H1 (cell line): ENCODE results near the gene UCKL1. TPM values are rescaled to one million over a fixed set of nuclear protein-coding genes. Genes with fewer than 3 reads are reported as not detected.

Experiments used
- CTCF ChIA-PET: fragments of 300-600 bp; sonication (Branson Sonifier 250); formaldehyde crosslinking; loops from one replicate; lab custom pipeline; 2021; ENCODE audit not compliant: partially characterized antibody; lab: Charles Lee
- POLR2A ChIA-PET: fragments of 300-600 bp; sonication (Branson Sonifier 250); formaldehyde crosslinking; loops from one replicate; lab custom pipeline; 2021; ENCODE audit warnings: inconsistent platforms; ENCODE audit not compliant: partially characterized antibody; lab: Charles Lee
- DNase-seq, 2 experiments: peaks; one replicate each; pipeline versions ENCODE4 v3.0.0 to v3.0.0-alpha.2; 2010 to 2022; ENCODE audit warnings: low spot score in 2 of 2, low read depth in 1 of 2, mixed read lengths in 1 of 2
- FAIRE-seq: peaks from 2 replicates; lab custom pipeline; 2011; peaks lifted over from hg19 to GRCh38; lab: Jason Lieb, UNC
- H2AFZ ChIP-seq: 2 replicates; pipeline ENCODE4 v1.8.1; 2012; ENCODE audit warnings: low read length, inconsistent platforms
- H2AK5ac ChIP-seq: 2 replicates; pipeline ENCODE4 v1.6.1; 2013; ENCODE audit warnings: low read depth, low read length
- H2BK120ac ChIP-seq: replicated peaks from 2 replicates; pipeline ENCODE3; 2013; ENCODE audit warnings: low read depth, low read length, inconsistent platforms
- H2BK12ac ChIP-seq: 2 replicates; pipeline ENCODE4 v1.6.1; 2013; ENCODE audit warnings: low read depth, low read length
- H2BK15ac ChIP-seq: 2 replicates; pipeline ENCODE4 v1.6.1; 2013; ENCODE audit warnings: low read length
- H2BK20ac ChIP-seq: 2 replicates; pipeline ENCODE4 v1.6.1; 2013; ENCODE audit warnings: low read length
- H2BK5ac ChIP-seq: 2 replicates; pipeline ENCODE4 v1.6.1; 2013; ENCODE audit warnings: low read depth, low read length
- H3K14ac ChIP-seq: 2 replicates; pipeline ENCODE4 v1.6.1; 2013; ENCODE audit warnings: inconsistent platforms; ENCODE audit not compliant: insufficient read length
- H3K18ac ChIP-seq: 2 replicates; pipeline ENCODE4 v1.6.1; 2013; ENCODE audit warnings: low read length; ENCODE audit errors: extremely low read depth
- H3K23ac ChIP-seq: 2 replicates; pipeline ENCODE4 v1.6.1; 2013; ENCODE audit warnings: inconsistent platforms; ENCODE audit not compliant: insufficient read length
- H3K23me2 ChIP-seq: 2 replicates; pipeline ENCODE4 v1.6.1; 2013; ENCODE audit warnings: low read depth, low read length
- H3K27ac ChIP-seq: 2 replicates; pipeline ENCODE4 v1.6.1; 2011; ENCODE audit warnings: low read depth, low read length, inconsistent platforms
- H3K27me3 ChIP-seq, 4 experiments: replicated peaks in 1 of 4; 1 replicate in 1 of 4; 2 replicates in 3 of 4; pipeline versions ENCODE4 v1.6.1 to v1.8.1; 2011 to 2013; ENCODE audit warnings: low read length in 3 of 4, mild to moderate bottlenecking in 3 of 4, inconsistent platforms in 2 of 4, mixed read lengths in 2 of 4, moderate library complexity in 1 of 4; ENCODE audit not compliant: control insufficient read depth in 3 of 4, insufficient read depth in 3 of 4; ENCODE audit errors: extremely low read depth in 1 of 4
- H3K36me3 ChIP-seq, 4 experiments: 2 replicates each; pipeline versions ENCODE4 v1.6.1 to v1.8.1; 2011 to 2013; ENCODE audit warnings: mild to moderate bottlenecking in 4 of 4, low read length in 3 of 4, moderate library complexity in 2 of 4, control low read depth in 1 of 4, inconsistent platforms in 1 of 4; ENCODE audit not compliant: insufficient read depth in 4 of 4, control insufficient read depth in 2 of 4
- H3K4ac ChIP-seq: replicated peaks from 2 replicates; pipeline ENCODE3; 2013; ENCODE audit warnings: low read length, low read depth, mixed read lengths, inconsistent platforms; ENCODE audit not compliant: insufficient read length
- H3K4me1 ChIP-seq, 4 experiments: replicated peaks in 1 of 4; 1 replicate in 1 of 4; 2 replicates in 3 of 4; pipeline versions ENCODE4 v1.6.1 to v1.8.1; 2011 to 2013; ENCODE audit warnings: low read length in 3 of 4, inconsistent platforms in 2 of 4, mixed read lengths in 1 of 4; ENCODE audit not compliant: insufficient read depth in 4 of 4, control insufficient read depth in 3 of 4
- H3K4me2 ChIP-seq, 2 experiments: 2 replicates each; pipeline versions ENCODE4 v1.6.1 to v1.8.1; 2011 to 2013; ENCODE audit warnings: low read depth in 2 of 2, low read length in 2 of 2, control low read depth in 1 of 2, inconsistent platforms in 1 of 2, mild to moderate bottlenecking in 1 of 2; ENCODE audit not compliant: insufficient read depth in 1 of 2
- H3K4me3 ChIP-seq, 4 experiments: fragments of 200-600, 300-600 bp in 1 of 4; sonication (generic), shearing (Covaris generic), sonication (Bioruptor Twin) in 1 of 4; 2 replicates each; pipeline versions ENCODE4 v1.5.1 to v1.8.1; 2011 to 2016; ENCODE audit warnings: low read length in 4 of 4, low read depth in 3 of 4, control low read depth in 2 of 4, inconsistent platforms in 2 of 4, mild to moderate bottlenecking in 2 of 4, mixed read lengths in 1 of 4, moderate library complexity in 1 of 4; ENCODE audit not compliant: insufficient read depth in 2 of 4; ENCODE audit errors: extremely low read depth in 1 of 4
- H3K56ac ChIP-seq: replicated peaks from 2 replicates; pipeline ENCODE3; 2013; ENCODE audit warnings: low read depth, mild to moderate bottlenecking, mixed read lengths, low read length, inconsistent platforms; ENCODE audit not compliant: insufficient read length
- H3K79me1 ChIP-seq: 2 replicates; pipeline ENCODE4 v1.6.1; 2013; ENCODE audit warnings: low read depth, low read length, control low read depth
- H3K79me2 ChIP-seq, 2 experiments: 2 replicates each; pipeline versions ENCODE4 v1.6.1 to v1.8.1; 2012 to 2013; ENCODE audit warnings: low read length in 2 of 2, mild to moderate bottlenecking in 2 of 2, inconsistent platforms in 1 of 2; ENCODE audit not compliant: insufficient read depth in 2 of 2, control insufficient read depth in 1 of 2
- H3K9ac ChIP-seq, 4 experiments: replicated peaks in 1 of 4; 1 replicate in 1 of 4; 2 replicates in 3 of 4; pipeline versions ENCODE4 v1.6.1 to v1.8.1; 2011 to 2013; ENCODE audit warnings: low read depth in 3 of 4, low read length in 3 of 4, control low read depth in 2 of 4, mild to moderate bottlenecking in 2 of 4, moderate library complexity in 2 of 4, inconsistent platforms in 1 of 4; ENCODE audit errors: extremely low read depth in 1 of 4
- H3K9me3 ChIP-seq, 2 experiments: 2 replicates each; pipeline versions ENCODE4 v1.6.1 to v1.8.1; 2012 to 2013; ENCODE audit warnings: mild to moderate bottlenecking in 2 of 2, moderate library complexity in 2 of 2, control low read depth in 1 of 2, inconsistent platforms in 1 of 2, low read depth in 1 of 2, low read length in 1 of 2, mixed read lengths in 1 of 2; ENCODE audit not compliant: insufficient read depth in 2 of 2
- H4K20me1 ChIP-seq, 2 experiments: replicated peaks in 1 of 2; 2 replicates each; pipeline versions ENCODE3 to v1.8.1; 2011 to 2013; ENCODE audit warnings: inconsistent platforms in 2 of 2, low read length in 2 of 2, mild to moderate bottlenecking in 1 of 2; ENCODE audit not compliant: insufficient read depth in 2 of 2, control insufficient read depth in 1 of 2
- H4K5ac ChIP-seq: 2 replicates; pipeline ENCODE4 v1.6.1; 2013; ENCODE audit warnings: low read length, low read depth, mixed read lengths, inconsistent platforms; ENCODE audit not compliant: insufficient read length
- H4K8ac ChIP-seq: 2 replicates; pipeline ENCODE4 v1.8.0; 2013; ENCODE audit warnings: mild to moderate bottlenecking, moderate library complexity, low read length, inconsistent platforms; ENCODE audit not compliant: insufficient read depth; ENCODE audit errors: extremely low read depth
- H4K91ac ChIP-seq: replicated peaks from 2 replicates; pipeline ENCODE3; 2013; ENCODE audit warnings: low read length, mixed read lengths, inconsistent platforms; ENCODE audit not compliant: insufficient read length
- CBX5 ChIP-seq: fragments of 300-800, 300-1000 bp; sonication (generic); IDR thresholded peaks from 2 replicates; pipeline ENCODE4 v1.7.1; 2016; ENCODE audit warnings: antibody characterized with exemption, low read length, low read depth
- CHD1 ChIP-seq: IDR thresholded peaks from 2 replicates; pipeline ENCODE4 v1.6.1; 2012; ENCODE audit warnings: low read depth, low read length, improper control_type of control experiment
- CREB1 ChIP-seq: IDR thresholded peaks from 2 replicates; pipeline ENCODE4 v1.6.1; 2012; ENCODE audit warnings: inconsistent platforms
- EGR1 ChIP-seq: IDR thresholded peaks from 2 replicates; pipeline ENCODE4 v1.6.1; 2011; ENCODE audit warnings: low read depth, low read length, borderline replicate concordance
- EP300 ChIP-seq, 2 experiments: IDR thresholded peaks; 1 replicate in 1 of 2; 2 replicates in 1 of 2; pipeline ENCODE4 v1.6.1; 2011 to 2012; ENCODE audit warnings: low read depth in 2 of 2, low read length in 2 of 2, mild to moderate bottlenecking in 2 of 2, borderline replicate concordance in 1 of 2, inconsistent platforms in 1 of 2, moderate library complexity in 1 of 2
- GABPA ChIP-seq: IDR thresholded peaks from 2 replicates; pipeline ENCODE4 v1.6.1; 2011; ENCODE audit warnings: mild to moderate bottlenecking, low read length, moderate library complexity, borderline replicate concordance; ENCODE audit not compliant: insufficient read depth
- KDM1A ChIP-seq: fragments of 200-600, 300-600 bp; sonication (generic); IDR thresholded peaks from 2 replicates; pipeline ENCODE4 v1.7.1; 2016; ENCODE audit warnings: mild to moderate bottlenecking, low read length, borderline replicate concordance
- RAD21 ChIP-seq, 2 experiments: IDR thresholded peaks in 1 of 2; conservative IDR thresholded peaks in 1 of 2; 2 replicates each; pipeline ENCODE4 v1.6.1; 2011; ENCODE audit warnings: low read depth in 2 of 2, low read length in 2 of 2, improper control_type of control experiment in 1 of 2, inconsistent platforms in 1 of 2, mild to moderate bottlenecking in 1 of 2, moderate library complexity in 1 of 2
- SP1 ChIP-seq: IDR thresholded peaks from 2 replicates; pipeline ENCODE4 v1.6.1; 2011; ENCODE audit warnings: low read depth, low read length
- SP2 ChIP-seq: IDR thresholded peaks from 2 replicates; pipeline ENCODE4 v1.6.1; 2012; ENCODE audit warnings: mild to moderate bottlenecking, low read length, inconsistent platforms
- SUZ12 ChIP-seq: fragments of 200-600 bp; sonication (generic); IDR thresholded peaks from 2 replicates; pipeline ENCODE4 v1.6.1; 2012; ENCODE audit warnings: mild to moderate bottlenecking, inconsistent platforms, low read length, moderate library complexity, mixed read lengths
- YY1 ChIP-seq: IDR thresholded peaks from 2 replicates; pipeline ENCODE4 v1.6.1; 2011; ENCODE audit warnings: low read depth, mild to moderate bottlenecking, low read length
- WGBS, 2 experiments: shearing (Covaris generic) in 1 of 2; methylation state at CpG; one replicate each; pipeline versions ENCODE4 v1.1.6 to v1.1.7; 2013 to 2015; ENCODE audit warnings: low lambda C conversion rate in 2 of 2, mixed read lengths in 2 of 2, inconsistent platforms in 1 of 2, low coverage in 1 of 2, missing lambda C conversion rate in 1 of 2; ENCODE audit not compliant: insufficient replicate concordance in 2 of 2, insufficient coverage in 1 of 2, insufficient read length in 1 of 2; ENCODE audit errors: extremely low coverage in 1 of 2, missing lambda C conversion rate in 1 of 2; 5-methylcytosine and 5-hydroxymethylcytosine counted together
- polyA plus RNA-seq, 7 experiments: library from polyadenylated mRNA; depleted of rRNA in 3 of 7; stranded (reverse) in 5 of 7; unstranded in 2 of 7; fragments of >200 nt in 5 of 7; fragments of 200-250 nt in 2 of 7; gene quantifications; 1 replicate in 5 of 7; 2 replicates in 1 of 7; 4 replicates in 1 of 7; pipeline versions ENCODE4 v1.2.1 to v1.2.3, GENCODE V29; 2011 to 2013; ENCODE audit warnings: missing spikeins in 2 of 7, mixed read lengths in 2 of 7
- total RNA-seq: library from RNA; stranded (reverse); fragmentation: NEBNext Ultra II Directional; extraction: Animal tissue kit (Norgen Biotek cat#: 25700); gene quantifications from 2 replicates; pipeline ENCODE4 v1.2.1, GENCODE V29; 2021
- TF ChIP-seq, protein P1 (sequence below): IDR thresholded peaks from 2 replicates; pipeline ENCODE4 v1.6.1; 2012; ENCODE audit warnings: inconsistent platforms

The UCKL1 gene
- total and polyA plus RNA-seq, 2 of the 8 experiments (the other 6 are each of a cell fraction or from before 2014, with no cell fraction given) = 36.5 to 91.2 TPM

DNA sequence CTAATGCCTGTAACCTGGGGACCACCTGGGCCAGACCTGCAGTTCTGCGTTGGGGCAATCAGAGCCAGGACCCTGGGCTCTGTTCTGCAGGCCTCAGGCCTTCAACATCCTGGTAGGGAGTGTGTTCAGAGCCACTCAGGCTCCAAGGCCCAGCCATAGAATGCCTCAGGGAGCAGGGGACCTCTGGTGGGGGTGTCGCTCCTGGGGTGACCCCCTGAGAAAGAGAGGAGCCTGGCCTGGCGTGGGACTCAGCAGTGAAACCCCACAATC is 12.5 kb downstream of the UCKL1 start:
- Histone ChIP-seq H3K36me3 (peaks cover 3 to 21% (median 14%) of the 10 kb centered on the region in 4 experiments; a peak in 5 of 8 replicates), H2BK5ac (peak overlapping the region; percentile 78; the same call in 1 of the 2 replicates), H3K4ac (no peak overlapping the region), H2BK12ac (no peak overlapping the region), H3K18ac (no peak overlapping the region), H3K56ac (no peak overlapping the region), H2BK15ac (no peak overlapping the region), H3K4me3 (no peak overlapping the region), H3K9ac (no peak overlapping the region), H3K79me2 (peaks cover 0 to 27% of the 10 kb centered on the region in 2 experiments; a peak in 1 of 4 replicates), H3K23ac (no peak overlapping the region), H3K14ac (no peak overlapping the region), H3K23me2 (peaks cover 10% of the 10 kb centered on the region), H3K27ac (no peak overlapping the region), H3K27me3 (no peaks in the 10 kb centered on the region), H3K9me3 (no peaks in the 10 kb centered on the region), H3K4me1 (peaks cover 0 to 31% (median 14%) of the 10 kb centered on the region in 4 experiments; a peak in 6 of 7 replicates), H4K20me1 (peaks cover 20 to 39% of the 10 kb centered on the region in 2 experiments), H2AFZ (no peak overlapping the region), H3K4me2 (no peak overlapping the region), H3K79me1 (peaks cover 5% of the 10 kb centered on the region), H4K91ac (no peak overlapping the region), H2BK20ac (no peak overlapping the region), H2AK5ac (no peak overlapping the region), H4K5ac (no peak overlapping the region), H2BK120ac (no peak overlapping the region), H4K8ac (no peak overlapping the region)
- DNase-seq (no peak), FAIRE-seq (no peak)
- 97% methylated on average over 3 of the region's 3 CpGs; no CpG with 5 or more reads in 1 of the 2 experiments for WGBS, 2 experiments
- ChIA-PET POLR2A (interaction anchor here (1.8 to 7.8 kb wide), 3 partner anchors 8 to 18 kb away, joined by 5 to 68 read pairs (median 15); partner anchors contain the start of gene UCKL1), CTCF (interaction anchor here (1.0 to 5.4 kb wide), 4 partner anchors 9 to 53 kb away, joined by 3 to 28 read pairs (median 3); partner anchors contain the start of gene SAMD10)
- TF ChIP-seq, protein P1, sequence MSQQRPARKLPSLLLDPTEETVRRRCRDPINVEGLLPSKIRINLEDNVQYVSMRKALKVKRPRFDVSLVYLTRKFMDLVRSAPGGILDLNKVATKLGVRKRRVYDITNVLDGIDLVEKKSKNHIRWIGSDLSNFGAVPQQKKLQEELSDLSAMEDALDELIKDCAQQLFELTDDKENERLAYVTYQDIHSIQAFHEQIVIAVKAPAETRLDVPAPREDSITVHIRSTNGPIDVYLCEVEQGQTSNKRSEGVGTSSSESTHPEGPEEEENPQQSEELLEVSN = no peak
- TF ChIP-seq CHD1 (no peak), SP2 (no peak), SP1 (no peak), KDM1A (no peak), EGR1 (no peak), CBX5 (no peak), RAD21 (IDR thresholded peaks at IDR 0.05 in 1 of 2, conservative IDR thresholded peaks at IDR 0.05 in 1 of 2; ENCODE audit: low read depth in 2 of 2, low read length in 2 of 2) (no peak), SUZ12 (no peak), EP300 (IDR thresholded peaks at IDR 0.05; ENCODE audit: borderline replicate concordance in 1 of 2, low read depth in 2 of 2, low read length in 2 of 2) (no peak), CREB1 (no peak), YY1 (no peak), GABPA (no peak)
